AG09319 (cell line): ENCODE results near the gene TBC1D22A.

Experiments used
- DNase-seq: peaks from one replicate; pipeline ENCODE4 v3.0.0-alpha.2; 2010; ENCODE audit warnings: low read depth; ENCODE audit errors: extremely low read depth
- TF ChIP-seq, protein P1 (sequence below): IDR thresholded peaks from 2 replicates; pipeline ENCODE4 v1.5.1; 2011; ENCODE audit warnings: low read depth, mild to moderate bottlenecking, inconsistent platforms, low read length, moderate library complexity

Gene TBC1D22A

DNA sequence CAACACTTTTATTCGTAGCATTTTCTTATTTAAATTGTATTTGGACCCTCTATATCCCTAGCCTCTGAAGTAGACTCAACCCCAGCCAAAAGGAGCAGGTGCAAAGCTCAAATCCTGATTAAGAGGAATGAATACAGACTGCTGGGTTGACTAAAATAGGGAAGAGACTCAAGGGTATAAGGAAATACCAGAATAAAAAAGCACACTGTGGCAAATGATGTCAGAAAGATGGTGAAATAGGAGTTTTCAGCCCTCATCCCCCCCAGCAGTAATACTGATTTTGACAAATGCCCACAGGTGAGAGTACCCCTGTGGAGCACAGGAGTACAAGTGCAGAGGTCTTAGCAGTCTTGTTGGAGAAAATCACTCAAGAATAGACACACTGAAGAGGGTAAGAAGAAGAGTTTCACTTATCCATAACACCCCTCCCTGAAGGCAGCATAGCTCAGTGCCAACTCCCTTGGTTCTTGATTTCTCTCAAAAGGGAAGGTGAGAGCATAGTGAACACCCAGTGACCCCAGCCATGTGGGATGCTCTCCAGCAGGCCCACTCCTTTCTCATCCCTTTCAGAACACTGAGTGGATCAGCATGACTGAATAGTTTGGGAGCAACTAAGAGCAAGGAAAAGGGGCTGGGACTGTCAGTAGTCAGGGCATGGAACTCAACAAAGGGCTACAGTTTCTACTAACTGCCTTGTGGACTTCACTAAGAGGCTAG is 71.7 kb downstream of the TBC1D22A start:
- DNase-seq: no peak
- TF ChIP-seq, protein P1, sequence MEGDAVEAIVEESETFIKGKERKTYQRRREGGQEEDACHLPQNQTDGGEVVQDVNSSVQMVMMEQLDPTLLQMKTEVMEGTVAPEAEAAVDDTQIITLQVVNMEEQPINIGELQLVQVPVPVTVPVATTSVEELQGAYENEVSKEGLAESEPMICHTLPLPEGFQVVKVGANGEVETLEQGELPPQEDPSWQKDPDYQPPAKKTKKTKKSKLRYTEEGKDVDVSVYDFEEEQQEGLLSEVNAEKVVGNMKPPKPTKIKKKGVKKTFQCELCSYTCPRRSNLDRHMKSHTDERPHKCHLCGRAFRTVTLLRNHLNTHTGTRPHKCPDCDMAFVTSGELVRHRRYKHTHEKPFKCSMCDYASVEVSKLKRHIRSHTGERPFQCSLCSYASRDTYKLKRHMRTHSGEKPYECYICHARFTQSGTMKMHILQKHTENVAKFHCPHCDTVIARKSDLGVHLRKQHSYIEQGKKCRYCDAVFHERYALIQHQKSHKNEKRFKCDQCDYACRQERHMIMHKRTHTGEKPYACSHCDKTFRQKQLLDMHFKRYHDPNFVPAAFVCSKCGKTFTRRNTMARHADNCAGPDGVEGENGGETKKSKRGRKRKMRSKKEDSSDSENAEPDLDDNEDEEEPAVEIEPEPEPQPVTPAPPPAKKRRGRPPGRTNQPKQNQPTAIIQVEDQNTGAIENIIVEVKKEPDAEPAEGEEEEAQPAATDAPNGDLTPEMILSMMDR: no peak

DNA sequence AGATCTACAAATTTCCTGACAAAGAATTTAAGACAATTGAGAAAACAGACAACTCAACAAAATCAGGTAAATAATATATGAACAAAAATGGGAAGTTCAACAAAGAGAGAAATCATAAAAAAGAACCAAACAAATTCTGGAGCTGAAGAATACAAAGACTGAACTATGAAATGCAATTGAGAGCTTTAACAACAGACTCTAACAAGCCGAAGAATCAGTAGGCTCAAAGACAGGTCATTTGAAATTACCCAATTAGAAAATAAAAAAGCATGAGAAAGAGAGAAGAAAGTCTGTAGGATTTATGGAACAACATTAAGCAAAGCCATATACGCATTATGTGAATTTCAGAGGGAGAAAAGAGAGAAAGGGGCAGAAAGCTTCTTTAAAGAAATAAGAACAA is 72.8 kb downstream of the TBC1D22A start:
- TF ChIP-seq, protein P1: no peak
- no peak for DNase-seq

DNA sequence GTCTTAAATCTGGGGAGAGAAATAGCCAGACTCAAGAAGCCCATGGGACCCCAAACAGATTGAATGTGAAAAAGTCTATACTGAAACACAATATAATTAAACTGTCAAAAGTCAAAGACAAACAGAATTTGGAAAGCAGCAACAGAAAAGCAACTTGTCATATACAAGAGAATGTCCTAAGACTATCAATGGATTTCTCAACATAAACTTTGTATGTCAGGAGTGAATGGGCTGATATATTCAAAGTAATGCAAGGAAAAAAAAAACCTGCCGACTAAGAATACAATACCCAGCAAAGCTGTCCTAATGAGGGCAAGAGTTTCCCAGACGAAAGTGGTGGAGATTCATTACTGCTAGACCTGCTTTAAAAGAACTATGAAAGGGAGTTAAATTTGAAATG is 73.2 kb downstream of the TBC1D22A start:
- TF ChIP-seq, protein P1: no peak

DNA sequence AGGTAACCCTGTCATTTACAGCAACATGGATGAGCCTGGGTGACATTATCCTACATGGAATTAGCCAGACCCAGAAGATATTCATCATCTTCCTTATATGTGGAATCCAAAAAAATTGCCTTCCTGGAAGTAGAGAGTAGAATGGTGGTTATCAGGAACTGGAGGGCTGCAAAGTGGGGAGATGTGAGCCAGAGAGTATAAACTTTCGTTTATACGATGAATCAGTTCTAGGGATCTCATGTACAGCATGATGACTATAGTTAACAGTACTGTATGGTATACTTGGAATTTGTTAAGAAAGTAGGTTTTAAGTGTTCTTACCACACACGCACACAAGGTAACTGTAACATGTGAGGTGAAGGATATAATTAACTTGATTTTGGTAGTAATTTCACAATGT is 79.1 kb downstream of the TBC1D22A start:
- TF ChIP-seq, protein P1: no peak
- DNase-seq: no peak

More for the DNA sequence above, 73.2 kb downstream of the TBC1D22A start:
- DNase-seq: no peak

DNA sequence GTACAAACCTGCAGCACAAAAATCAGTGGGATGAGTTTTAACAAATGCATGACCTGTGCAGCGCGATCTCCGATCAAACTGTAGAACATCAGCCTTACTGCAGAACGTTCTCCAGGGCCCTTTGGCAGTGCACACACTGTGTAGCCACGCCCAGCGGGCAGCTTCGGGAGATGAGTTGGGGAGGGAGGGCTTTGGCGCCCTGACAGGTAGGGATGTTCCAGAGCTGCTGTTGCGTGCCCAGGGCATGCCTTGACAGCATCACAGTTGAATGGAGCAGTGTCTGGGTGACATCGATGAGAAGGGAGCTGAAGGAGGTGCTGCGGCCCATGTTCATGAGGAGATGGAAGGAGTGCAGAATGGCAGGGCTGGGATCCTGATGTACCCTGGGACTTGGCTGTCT is 80.2 kb downstream of the TBC1D22A start:
- DNase-seq: no peak
- TF ChIP-seq, protein P1: no peak

DNA sequence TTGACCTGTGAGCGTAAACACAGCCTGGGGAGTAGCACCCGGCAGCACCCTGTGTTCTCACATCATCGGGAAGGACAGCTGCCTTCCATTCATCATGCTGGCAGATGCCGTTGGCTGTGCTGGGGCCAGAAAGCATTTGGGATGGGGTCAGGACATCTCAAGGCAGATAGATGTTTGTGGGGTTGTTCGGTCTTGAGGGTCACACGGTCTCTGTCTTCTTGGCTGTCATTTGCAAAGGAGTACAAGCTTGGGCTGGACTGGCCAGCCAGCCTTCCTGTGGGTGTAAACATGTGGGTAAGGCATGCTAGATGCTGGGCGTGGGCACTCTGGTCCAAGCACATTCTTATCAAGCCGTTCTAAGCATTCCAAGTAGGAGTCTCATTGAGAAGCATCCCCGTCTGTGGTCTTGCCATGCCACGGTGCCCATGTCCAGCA is 81.4 kb downstream of the TBC1D22A start:
- TF ChIP-seq, protein P1: no peak
- no peak for DNase-seq

DNA sequence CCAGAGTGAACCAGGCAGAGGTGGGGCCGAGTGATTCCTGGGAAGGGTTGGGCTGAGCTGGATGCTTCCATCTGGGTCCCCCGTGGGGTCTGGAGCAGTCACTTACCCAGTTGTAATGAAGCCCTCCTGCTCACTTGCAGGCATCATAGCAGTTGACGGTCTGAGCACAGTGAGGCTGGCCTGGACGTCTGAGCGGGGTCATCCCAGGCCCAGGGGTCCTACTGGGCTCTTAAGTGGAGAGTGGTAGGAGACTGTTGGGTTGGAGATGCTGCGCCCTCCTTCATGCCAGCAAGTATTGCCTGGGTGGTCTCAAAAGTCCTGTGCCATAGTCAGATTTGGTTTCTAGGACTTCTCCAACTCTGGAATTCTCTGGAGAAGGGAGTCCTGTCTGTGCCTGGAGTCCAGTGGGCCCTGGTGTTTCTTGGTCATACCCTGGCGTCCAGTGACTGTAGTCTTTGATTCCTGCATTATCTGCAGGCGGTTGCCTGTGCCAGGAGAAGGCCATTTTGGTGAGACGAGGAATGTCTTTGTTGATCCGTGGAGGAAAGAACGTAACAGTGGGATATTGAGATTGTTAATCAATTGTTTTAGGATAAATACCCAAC is 82.3 kb downstream of the TBC1D22A start:
- TF ChIP-seq, protein P1: no peak
- no peak for DNase-seq
